ENCODE results near the gene SCARB1. TPM values are rescaled to one million over a fixed set of nuclear protein-coding genes. Genes with fewer than 3 reads are reported as not detected.

The SCARB1 gene
- total RNA-seq, 1 donor from 2014 or later, result 8.6 TPM

GRCh38 chr12:124829008-124829707 lies 34.5 kb downstream of the SCARB1 start:
- no peak for DNase-seq (ENCODE audit: low spot score)
- intact Hi-C loops (cut with DNase I), result no loop called here

GRCh38 chr12:124828264-124829007 lies 35.2 kb downstream of the SCARB1 start:
- intact Hi-C loops (cut with DNase I), result no loop called here
- no peak for DNase-seq (ENCODE audit: low spot score)

GRCh38 chr12:124827588-124828184 lies 36.0 kb downstream of the SCARB1 start:
- intact Hi-C loops (cut with DNase I), result no loop called here
- no peak for DNase-seq (ENCODE audit: low spot score)

GRCh38 chr12:124824195-124824594 lies 39.5 kb downstream of the SCARB1 start:
- intact Hi-C loops (cut with DNase I), result no loop called here

GRCh38 chr12:124823272-124823970 lies 40.2 kb downstream of the SCARB1 start:
- DNase-seq (ENCODE audit: low spot score), result no peak
- intact Hi-C loops (cut with DNase I), result no loop called here

More at GRCh38 chr12:124824195-124824594, 39.5 kb downstream of the SCARB1 start:
- no peak for DNase-seq (ENCODE audit: low spot score)

GRCh38 chr12:124822218-124822617 lies 41.4 kb downstream of the SCARB1 start:
- intact Hi-C loops (cut with DNase I), result no loop called here
- no peak for DNase-seq (ENCODE audit: low spot score)

- no peak for DNase-seq (ENCODE audit: low spot score)
- intact Hi-C loops (cut with DNase I), result no loop called here
Observed at GRCh38 chr12:124821252-124822200, 42.1 kb downstream of the SCARB1 start.

GRCh38 chr12:124820199-124820598 lies 43.5 kb downstream of the SCARB1 start:
- intact Hi-C loops (cut with DNase I), result no loop called here
- DNase-seq (ENCODE audit: low spot score), result no peak

GRCh38 chr12:124819525-124819924 lies 44.1 kb downstream of the SCARB1 start:
- DNase-seq (ENCODE audit: low spot score), result no peak
- intact Hi-C loops (cut with DNase I), result no loop called here

- intact Hi-C loops (cut with DNase I), result no loop called here
- no peak for DNase-seq (ENCODE audit: low spot score)
Observed at GRCh38 chr12:124819080-124819479, 44.6 kb downstream of the SCARB1 start.

GRCh38 chr12:124817076-124818000 lies 46.3 kb downstream of the SCARB1 start:
- intact Hi-C loops (cut with DNase I), result no loop called here
- no peak for DNase-seq (ENCODE audit: low spot score)

- intact Hi-C loops (cut with DNase I), result no loop called here
- DNase-seq (ENCODE audit: low spot score), result no peak
Observed at GRCh38 chr12:124816295-124816854, 47.3 kb downstream of the SCARB1 start.

- intact Hi-C loops (cut with DNase I), result no loop called here
- no peak for DNase-seq (ENCODE audit: low spot score)
Observed at GRCh38 chr12:124814741-124815613, 48.7 kb downstream of the SCARB1 start.

GRCh38 chr12:124813782-124814181 lies 49.9 kb downstream of the SCARB1 start:
- no peak for DNase-seq (ENCODE audit: low spot score)
- intact Hi-C loops (cut with DNase I), result no loop called here

GRCh38 chr12:124812979-124813378 lies 50.7 kb downstream of the SCARB1 start:
- no peak for DNase-seq (ENCODE audit: low spot score)
- intact Hi-C loops (cut with DNase I), result no loop called here

GRCh38 chr12:124812356-124812755 lies 51.3 kb downstream of the SCARB1 start:
- intact Hi-C loops (cut with DNase I), result no loop called here
- DNase-seq (ENCODE audit: low spot score), result no peak

- no peak for DNase-seq (ENCODE audit: low spot score)
- intact Hi-C loops (cut with DNase I), result no loop called here
Observed at GRCh38 chr12:124811633-124812032, 52.0 kb downstream of the SCARB1 start.

Measured in cardiac septum (tissue), 1 donor.